ENCODE results near the gene FAM149A. TPM values are rescaled to one million over a fixed set of nuclear protein-coding genes. Genes with fewer than 3 reads are reported as not detected.

Gene FAM149A
- total RNA-seq, 1 donor from 2014 or later = 9.8 TPM

DNA sequence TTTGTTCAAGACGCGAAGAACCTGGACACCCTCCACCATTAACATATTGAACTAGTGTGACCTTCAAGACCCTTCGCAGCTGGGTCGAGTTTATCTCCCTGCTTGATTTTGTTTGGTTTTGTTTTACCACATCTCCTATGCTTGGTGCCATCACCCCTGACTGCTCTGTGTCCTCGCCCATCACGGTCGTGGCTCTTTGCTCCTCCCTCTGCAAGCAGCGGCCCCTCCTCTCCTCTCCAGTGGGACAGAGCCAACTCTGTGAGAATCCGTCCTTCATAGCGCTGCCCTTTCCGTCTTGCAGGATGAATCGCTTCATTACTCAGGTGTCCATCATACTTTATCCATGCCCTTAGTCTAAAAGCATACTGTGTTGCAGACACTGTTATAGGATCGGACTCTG, 9.1 kb upstream of the FAM149A start:
- TF ChIP-seq POLR2AphosphoS5 (IDR thresholded peaks at IDR 0.05; ENCODE audit: insufficient read depth in 1 of 2, low read depth in 1 of 2) (no peak), CTCF (IDR thresholded peaks at IDR 0.05) (no peak)
- H3K27ac ChIP-seq = no peak overlapping the region
- no peaks in the 10 kb centered on the region for H3K27me3 ChIP-seq
- peak overlapping the region in 1 of 2 donors; percentile 10 for H3K4me3 ChIP-seq
- no peaks in the 10 kb centered on the region for H3K4me1 ChIP-seq
- no peaks in the 10 kb centered on the region for H3K36me3 ChIP-seq
- no peak for DNase-seq (ENCODE audit: extremely low spot score in 2 of 2)
- intact Hi-C loops (cut with DNase I) = no loop called here
- H3K9me3 ChIP-seq = no peaks in the 10 kb centered on the region

GRCh38 chr4:186096681-186097165, 7.8 kb upstream of the FAM149A start:
- Histone ChIP-seq H3K27ac (no peak overlapping the region), H3K27me3 (no peaks in the 10 kb centered on the region), H3K9me3 (no peaks in the 10 kb centered on the region), H3K36me3 (no peaks in the 10 kb centered on the region), H3K4me3 (no peak overlapping the region), H3K4me1 (no peaks in the 10 kb centered on the region)
- DNase-seq (ENCODE audit: extremely low spot score in 2 of 2) = no peak
- intact Hi-C loops (cut with DNase I) = no loop called here
- TF ChIP-seq CTCF (IDR thresholded peaks at IDR 0.05) = no peak
- TF ChIP-seq POLR2A (IDR thresholded peaks at IDR 0.05) = no peak
- TF ChIP-seq POLR2AphosphoS5 (IDR thresholded peaks at IDR 0.05; ENCODE audit: insufficient read depth in 1 of 2, low read depth in 1 of 2) = no peak

GRCh38 chr4:186097386-186097785, 7.1 kb upstream of the FAM149A start:
- H3K9me3 ChIP-seq = no peaks in the 10 kb centered on the region
- H3K27me3 ChIP-seq = no peaks in the 10 kb centered on the region
- no peaks in the 10 kb centered on the region for H3K36me3 ChIP-seq
- no peak overlapping the region for H3K27ac ChIP-seq
- H3K4me1 ChIP-seq = no peaks in the 10 kb centered on the region
- H3K4me3 ChIP-seq = no peak overlapping the region
- DNase-seq (ENCODE audit: extremely low spot score in 2 of 2) = no peak
- TF ChIP-seq POLR2A (IDR thresholded peaks at IDR 0.05) (no peak), CTCF (IDR thresholded peaks at IDR 0.05) (no peak), POLR2AphosphoS5 (IDR thresholded peaks at IDR 0.05; ENCODE audit: insufficient read depth in 1 of 2, low read depth in 1 of 2) (no peak)
- intact Hi-C loops (cut with DNase I) = no loop called here

DNA sequence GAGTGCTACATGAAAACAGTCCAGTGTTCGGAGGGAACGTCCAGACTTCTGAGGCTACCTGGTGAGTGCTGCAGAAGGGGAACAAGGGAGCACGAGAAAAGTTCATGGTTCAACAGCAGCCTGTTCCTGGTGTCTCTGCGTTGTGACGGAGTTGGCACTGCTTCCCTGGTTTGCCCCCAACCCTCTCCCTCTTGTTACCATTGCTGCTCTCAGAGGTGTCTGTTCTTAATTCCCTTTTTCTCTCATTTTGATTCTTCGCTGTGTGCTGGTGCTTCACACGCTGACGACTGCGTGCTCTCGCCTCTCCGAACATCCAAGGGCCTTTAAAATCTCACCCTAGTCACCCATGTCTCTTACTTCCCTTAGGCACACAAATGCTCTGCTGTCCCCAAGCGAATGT, 1.6 kb upstream of the FAM149A start:
- TF ChIP-seq CTCF (IDR thresholded peaks at IDR 0.05) (no peak), POLR2A (IDR thresholded peaks at IDR 0.05) (no peak), POLR2AphosphoS5 (IDR thresholded peaks at IDR 0.05; ENCODE audit: insufficient read depth in 1 of 2, low read depth in 1 of 2) (no peak)
- no peak overlapping the region for H3K27ac ChIP-seq
- H3K4me3 ChIP-seq = no peak overlapping the region
- no peaks in the 10 kb centered on the region for H3K36me3 ChIP-seq
- H3K27me3 ChIP-seq = no peaks in the 10 kb centered on the region
- peaks cover 13% of the 10 kb centered on the region for H3K4me1 ChIP-seq
- DNase-seq (ENCODE audit: extremely low spot score in 2 of 2) = no peak
- intact Hi-C loops (cut with DNase I) = no loop called here
- H3K9me3 ChIP-seq = no peaks in the 10 kb centered on the region

DNA sequence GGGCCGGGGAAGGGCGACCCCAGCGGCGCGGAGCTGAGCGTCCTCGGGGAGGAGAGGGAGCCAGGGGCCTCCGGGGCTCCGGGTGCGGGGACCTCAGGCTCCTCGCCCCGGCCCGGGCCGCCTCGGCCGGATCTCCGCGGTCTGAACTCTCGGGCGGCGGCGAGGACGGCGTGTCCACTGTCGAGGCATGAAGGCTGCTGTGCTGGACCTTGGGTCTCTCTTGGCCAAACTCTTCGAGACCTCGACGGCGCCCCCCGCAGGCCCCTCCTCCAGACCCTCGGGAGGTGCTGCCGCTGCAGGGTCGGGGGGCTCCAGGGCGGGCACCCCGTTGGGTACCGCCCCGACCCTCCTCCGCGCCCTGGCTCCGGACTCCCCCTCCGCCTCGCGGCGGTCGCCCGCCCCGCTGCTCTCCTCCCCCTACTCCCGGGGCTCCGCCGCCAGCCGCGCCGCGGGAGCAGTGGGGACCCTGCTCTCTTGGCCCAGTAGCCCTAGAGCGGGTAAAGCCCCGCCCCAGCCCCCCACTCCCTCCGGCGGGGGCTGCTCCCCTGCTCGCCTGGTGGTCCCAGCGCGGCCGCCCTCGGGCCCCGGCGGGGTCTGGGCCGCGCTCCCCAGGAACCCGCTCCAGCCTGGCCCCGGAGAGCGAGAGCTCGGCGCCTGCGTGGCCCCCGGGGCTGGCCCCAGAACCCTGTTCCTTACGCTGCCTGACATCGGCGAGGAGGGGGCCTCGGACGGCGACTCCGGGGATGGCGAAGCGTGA, 564 bp downstream of the FAM149A start:
- Histone ChIP-seq H3K4me3 (peak overlapping the region; percentile 53 to 68), H3K36me3 (no peaks in the 10 kb centered on the region), H3K27ac (peak overlapping the region; percentile 74), H3K9me3 (no peaks in the 10 kb centered on the region), H3K27me3 (no peaks in the 10 kb centered on the region), H3K4me1 (peaks cover 13% of the 10 kb centered on the region)
- intact Hi-C loops (cut with DNase I) = no loop called here
- no peak for DNase-seq (ENCODE audit: extremely low spot score in 2 of 2)
- TF ChIP-seq POLR2A (IDR thresholded peaks at IDR 0.05) (no peak), POLR2AphosphoS5 (IDR thresholded peaks at IDR 0.05; ENCODE audit: insufficient read depth in 1 of 2, low read depth in 1 of 2) (no peak), CTCF (IDR thresholded peaks at IDR 0.05) (no peak)
